Measurements from ENCODE around the gene DGKD.

DGKD gene

DNA sequence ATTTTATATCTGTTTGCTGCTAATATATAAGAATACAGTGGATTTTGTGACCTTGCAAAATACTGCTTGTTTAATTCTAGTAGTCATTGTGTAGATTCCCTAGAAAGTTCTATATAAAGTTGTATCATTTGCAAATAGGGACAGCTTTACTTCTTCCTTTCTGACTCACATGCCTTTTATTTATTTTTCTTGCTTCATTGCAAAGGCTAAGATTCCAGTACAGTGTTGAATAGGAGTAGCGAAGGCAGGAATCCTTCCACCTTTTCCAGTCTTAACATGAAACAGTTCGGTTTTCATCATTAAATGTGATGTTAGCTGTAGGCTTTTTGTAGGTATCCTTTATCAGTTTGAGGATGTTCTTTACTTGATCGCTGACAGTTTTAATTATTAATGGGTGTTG is 58.1 kb downstream of the DGKD start:
- Histone ChIP-seq H3K36me3 (peaks cover 6% of the 10 kb centered on the region; the same call in 1 of the 2 replicates), H3K9me3 (no peaks in the 10 kb centered on the region; the same call in 1 of the 2 replicates), H3K27me3 (no peaks in the 10 kb centered on the region), H3K4me1 (peaks cover 17% of the 10 kb centered on the region), H3K4me3 (ENCODE audit: low read depth, low read length) (no peak overlapping the region)
- DNase-seq: no peak
- TF ChIP-seq CTCF (IDR thresholded peaks at IDR 0.05; ENCODE audit: low read depth, low read length): no peak

DNA sequence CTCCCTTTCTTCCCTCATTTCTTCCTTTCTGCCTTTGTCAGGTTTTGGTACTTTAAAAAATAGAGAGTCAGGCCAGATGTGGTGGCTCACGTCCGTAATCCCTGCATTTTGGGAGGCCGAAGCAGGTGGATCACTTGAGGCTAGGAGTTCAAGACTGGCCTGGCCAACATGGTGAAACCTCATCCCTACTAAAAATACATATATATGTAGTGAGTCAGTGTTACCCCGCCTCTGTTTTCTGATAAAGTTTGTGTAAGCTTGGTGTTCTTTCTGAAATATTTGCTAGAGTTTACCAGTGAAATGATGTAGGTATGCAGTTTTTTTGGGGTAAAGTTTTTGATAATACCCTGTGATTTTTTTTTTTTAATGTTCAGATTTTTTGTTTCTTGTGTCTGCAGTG is 58.8 kb downstream of the DGKD start:
- no peak for TF ChIP-seq CTCF (IDR thresholded peaks at IDR 0.05; ENCODE audit: low read depth, low read length)
- H3K36me3 ChIP-seq: peaks cover 6% of the 10 kb centered on the region; the same call in 1 of the 2 replicates
- no peaks in the 10 kb centered on the region for H3K27me3 ChIP-seq
- H3K9me3 ChIP-seq: no peaks in the 10 kb centered on the region; the same call in 1 of the 2 replicates
- peaks cover 17% of the 10 kb centered on the region for H3K4me1 ChIP-seq
- no peak for DNase-seq
- no peak overlapping the region for H3K4me3 ChIP-seq (ENCODE audit: low read depth, low read length)

DNA sequence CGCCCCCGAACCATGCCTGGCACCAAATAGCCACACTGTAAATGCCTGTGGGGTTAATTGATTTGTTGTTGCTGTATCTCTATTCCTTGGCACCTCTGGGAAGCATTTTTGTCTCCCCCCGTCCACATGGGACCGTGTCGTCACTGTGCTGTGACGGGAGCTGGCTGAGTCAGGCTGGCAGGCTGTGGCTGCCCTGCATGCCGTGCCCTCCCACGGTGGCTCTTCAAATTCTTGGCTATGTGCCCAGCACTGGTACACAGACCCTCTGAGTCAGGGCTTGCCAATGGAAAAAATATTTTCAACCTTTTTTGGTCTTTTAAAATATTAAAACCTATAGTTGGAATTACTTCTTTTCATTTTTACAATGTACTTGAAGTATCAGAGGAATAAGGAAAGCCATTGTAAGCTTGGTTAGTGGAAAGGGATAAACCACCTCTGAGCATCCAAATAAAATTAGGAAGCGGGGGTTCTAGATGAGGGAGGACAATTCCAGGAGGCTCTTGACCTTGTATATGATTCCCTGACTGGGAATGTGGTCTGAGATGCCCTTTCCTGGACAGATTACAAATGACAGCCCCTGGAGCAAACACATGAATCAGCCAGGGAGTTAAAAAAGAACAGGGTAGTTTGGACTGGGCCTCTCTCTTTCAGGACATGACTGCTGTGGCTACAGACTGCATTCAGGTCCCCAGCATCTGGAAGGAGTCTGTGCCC is 59.4 kb downstream of the DGKD start:
- Histone ChIP-seq H3K4me1 (peaks cover 23% of the 10 kb centered on the region), H3K27me3 (no peaks in the 10 kb centered on the region), H3K9me3 (no peaks in the 10 kb centered on the region; the same call in 1 of the 2 replicates), H3K4me3 (ENCODE audit: low read depth, low read length) (no peak overlapping the region), H3K36me3 (peaks cover 6% of the 10 kb centered on the region; the same call in 1 of the 2 replicates)
- DNase-seq: peak; percentile 56
- TF ChIP-seq CTCF (IDR thresholded peaks at IDR 0.05; ENCODE audit: low read depth, low read length): no peak

DNA sequence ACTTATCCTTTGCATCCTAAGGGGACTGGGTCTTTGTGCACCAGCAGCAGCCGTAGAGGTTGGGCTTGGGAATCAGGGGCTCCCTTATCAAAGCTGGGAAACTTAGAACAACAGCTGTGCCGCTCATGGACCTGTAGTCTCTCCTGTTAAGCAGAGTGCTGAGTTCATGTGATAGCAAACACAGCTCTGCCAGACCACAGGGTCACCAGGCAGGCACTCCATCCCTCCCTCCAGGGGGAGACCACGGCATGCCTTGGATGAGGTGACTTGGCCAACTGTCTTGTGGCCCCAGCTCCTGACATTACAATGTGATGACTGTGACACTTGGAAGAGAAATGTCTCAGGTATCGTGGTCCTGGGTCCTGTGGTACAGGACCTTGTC is 60.0 kb downstream of the DGKD start:
- no peaks in the 10 kb centered on the region for H3K27me3 ChIP-seq
- H3K4me1 ChIP-seq: peaks cover 20% of the 10 kb centered on the region
- DNase-seq: peak; percentile 36
- H3K4me3 ChIP-seq (ENCODE audit: low read depth, low read length): no peak overlapping the region
- H3K36me3 ChIP-seq: peaks cover 6% of the 10 kb centered on the region; the same call in 1 of the 2 replicates
- no peaks in the 10 kb centered on the region; the same call in 1 of the 2 replicates for H3K9me3 ChIP-seq
- 0 out of 2 replicates have a peak, but pooled peaks have one; percentile 10 for TF ChIP-seq CTCF (IDR thresholded peaks at IDR 0.05; ENCODE audit: low read depth, low read length)

GRCh38 chr2:233414777-233415570 is 60.7 kb downstream of the DGKD start:
- no peaks in the 10 kb centered on the region for H3K27me3 ChIP-seq
- H3K4me1 ChIP-seq: peaks cover 19% of the 10 kb centered on the region
- H3K36me3 ChIP-seq: peaks cover 6% of the 10 kb centered on the region; the same call in 1 of the 2 replicates
- no peaks in the 10 kb centered on the region; the same call in 1 of the 2 replicates for H3K9me3 ChIP-seq
- TF ChIP-seq CTCF (IDR thresholded peaks at IDR 0.05; ENCODE audit: low read depth, low read length): no peak
- H3K4me3 ChIP-seq (ENCODE audit: low read depth, low read length): no peak overlapping the region
- no peak for DNase-seq
